HG03558 (cell line): ENCODE measurements around the gene SNRPA.
"Not testable (repeated sequence)": the region's sequence is repeated elsewhere in the genome, so short reads cannot be mapped to it uniquely, and the experiment has no call there.

Source experiments
- ATAC-seq: cut with Tn5 transposase; IDR thresholded peaks from one replicate; pipeline ENCODE4 v1.9.1; 2021; ENCODE audit warnings: moderate number of reproducible peaks; ENCODE audit not compliant: unreplicated experiment; ENCODE audit errors: extremely low read depth

SNRPA gene

GRCh38 chr19:40743926-40744325, 7.1 kb upstream of the SNRPA start:
- ATAC-seq, result no peak

- no peak for ATAC-seq
Measured at GRCh38 chr19:40744554-40745401, 6.2 kb upstream of the SNRPA start.

GRCh38 chr19:40745402-40745780, 5.6 kb upstream of the SNRPA start:
- no peak for ATAC-seq

- ATAC-seq, result no peak
Measured at GRCh38 chr19:40747536-40747935, 3.5 kb upstream of the SNRPA start.

- peak; percentile 68 for ATAC-seq
Measured at GRCh38 chr19:40750058-40750873, 737 bp upstream of the SNRPA start, which contains the start of gene ACTMAP. Gene ACTMAP, minus strand, starts transcription at chr19:40750477. Its CDS starts 674 bp downstream, at chr19:40749803.

- no peak for ATAC-seq
Measured at GRCh38 chr19:40752257-40752781, 1.3 kb downstream of the SNRPA start.

- no peak for ATAC-seq
Measured at GRCh38 chr19:40754611-40755247, 3.7 kb downstream of the SNRPA start.

GRCh38 chr19:40755248-40755624, 4.2 kb downstream of the SNRPA start:
- no peak for ATAC-seq

- ATAC-seq, result no peak
Measured at GRCh38 chr19:40755791-40756190, 4.8 kb downstream of the SNRPA start.

GRCh38 chr19:40756502-40757110, 5.6 kb downstream of the SNRPA start:
- ATAC-seq, result no peak

GRCh38 chr19:40758491-40758890, 7.5 kb downstream of the SNRPA start:
- no peak for ATAC-seq

- ATAC-seq, result no peak
Measured at GRCh38 chr19:40759352-40759751, 8.3 kb downstream of the SNRPA start.

- no peak for ATAC-seq
Measured at GRCh38 chr19:40762754-40763470, 11.9 kb downstream of the SNRPA start.

GRCh38 chr19:40763526-40763925, 12.5 kb downstream of the SNRPA start:
- no peak for ATAC-seq

GRCh38 chr19:40763963-40764362, 13.0 kb downstream of the SNRPA start:
- ATAC-seq, result no peak

GRCh38 chr19:40766385-40766784, 15.4 kb downstream of the SNRPA start:
- not testable (repeated sequence) for ATAC-seq

- no peak for ATAC-seq
Measured at GRCh38 chr19:40768869-40769268, 17.9 kb downstream of the SNRPA start.

GRCh38 chr19:40771101-40771862, 20.3 kb downstream of the SNRPA start:
- ATAC-seq, result not testable (repeated sequence)
